HG02938 (cell line): ENCODE measurements around the gene ADGRB3.

Experiments
- ATAC-seq: cut with Tn5 transposase; IDR thresholded peaks from one replicate; pipeline ENCODE4 v1.9.1; 2021; ENCODE audit warnings: mild to moderate bottlenecking, moderate library complexity; ENCODE audit not compliant: unreplicated experiment

ADGRB3 gene

GRCh38 chr6:69303382-69303781 lies 668.3 kb downstream of the ADGRB3 start:
- ATAC-seq = no peak

GRCh38 chr6:69305456-69305855 lies 670.4 kb downstream of the ADGRB3 start:
- no peak for ATAC-seq

GRCh38 chr6:69308584-69308983 lies 673.5 kb downstream of the ADGRB3 start:
- ATAC-seq = no peak

GRCh38 chr6:69311888-69312287 lies 676.8 kb downstream of the ADGRB3 start:
- ATAC-seq = no peak

- ATAC-seq = no peak
Observed at GRCh38 chr6:69314001-69314400, 678.9 kb downstream of the ADGRB3 start.

- no peak for ATAC-seq
Observed at GRCh38 chr6:69314531-69314930, 679.4 kb downstream of the ADGRB3 start.

GRCh38 chr6:69331886-69332285 lies 696.8 kb downstream of the ADGRB3 start:
- no peak for ATAC-seq

- no peak for ATAC-seq
Observed at GRCh38 chr6:69337311-69337710, 702.2 kb downstream of the ADGRB3 start.

GRCh38 chr6:69338431-69339162 lies 703.5 kb downstream of the ADGRB3 start:
- ATAC-seq = no peak

- no peak for ATAC-seq
Observed at GRCh38 chr6:69339163-69339550, 704.1 kb downstream of the ADGRB3 start.

- no peak for ATAC-seq
Observed at GRCh38 chr6:69340196-69340595, 705.1 kb downstream of the ADGRB3 start.

- ATAC-seq = no peak
Observed at GRCh38 chr6:69343851-69344250, 708.8 kb downstream of the ADGRB3 start.

- no peak for ATAC-seq
Observed at GRCh38 chr6:69349771-69350170, 714.7 kb downstream of the ADGRB3 start.

GRCh38 chr6:69362209-69362608 lies 727.1 kb downstream of the ADGRB3 start:
- no peak for ATAC-seq

GRCh38 chr6:69366831-69367230 lies 731.7 kb downstream of the ADGRB3 start:
- ATAC-seq = no peak

- no peak for ATAC-seq
Observed at GRCh38 chr6:69368613-69369012, 733.5 kb downstream of the ADGRB3 start.

GRCh38 chr6:69370763-69371162 lies 735.7 kb downstream of the ADGRB3 start:
- ATAC-seq = no peak

GRCh38 chr6:69378326-69378725 lies 743.2 kb downstream of the ADGRB3 start:
- no peak for ATAC-seq

GRCh38 chr6:69379518-69379917 lies 744.4 kb downstream of the ADGRB3 start:
- ATAC-seq = no peak

GRCh38 chr6:69383627-69384026 lies 748.5 kb downstream of the ADGRB3 start:
- no peak for ATAC-seq

- no peak for ATAC-seq
Observed at GRCh38 chr6:69386426-69386825, 751.3 kb downstream of the ADGRB3 start.

- ATAC-seq = no peak
Observed at GRCh38 chr6:69390125-69390524, 755.0 kb downstream of the ADGRB3 start.

GRCh38 chr6:69391106-69391505 lies 756.0 kb downstream of the ADGRB3 start:
- no peak for ATAC-seq
